Heart left ventricle (tissue), 13 donors: ENCODE measurements around the gene CCNYL1.

Experiments used
- POLR2A ChIP-seq, 2 donors: fragments of 450-650 bp; IDR thresholded peaks; one replicate each; pipeline ENCODE4 v1.6.1; 2017; ENCODE audit warnings: antibody characterized with exemption in 2 of 2, mild to moderate bottlenecking in 2 of 2, moderate library complexity in 2 of 2
- TF ChIP-seq, protein P1 (sequence below), 12 donors: fragments of 200-600 bp; sonication (generic) in 4 of 12; IDR thresholded peaks; one replicate each; pipeline versions ENCODE4 v1.5.0 to v1.8.0; 2018 to 2022; ENCODE audit warnings: antibody characterized with exemption in 12 of 12, mild to moderate bottlenecking in 5 of 12
- donor health status: ischemic (EF 13 %, LVEDD 7.1; RV severe dilation, severe dysfunction).
- donor health status: DM: no; HTN: yes; CAD: no.
- donor health status: DM: no; HTN: no; CAD: no.
- donor health status: ischemic (EF 25% LVEDD 6.9; RV normal size, moderate dysfunction).
- donor health status: ischemic (EF 25% LVEDD 5.7; RV mildly dilated, moderate dysfunction).
- donor health status: ischemic (EF 35%, LVEDD 5.7; RV mildly dilated, moderate dysfunction).
- donor health status: nonischemic (EF 11% LVEDD 7.7; RV severe dilation, severe dysfunction).
- donor health status: DM: yes; HTN: yes; CAD: no.
- donor health status: PGD.
- donor health status: ischemic (EF 29% LVEDD 5.4; RV normal size, mild dysfunction).
- donor health status: nonischemic (EF 23%, LVEDD 6.1; RV moderate dilation, normal function).

GRCh38 chr2:207681431-207681830 lies 30.0 kb upstream of the CCNYL1 start:
- TF ChIP-seq, protein P1, sequence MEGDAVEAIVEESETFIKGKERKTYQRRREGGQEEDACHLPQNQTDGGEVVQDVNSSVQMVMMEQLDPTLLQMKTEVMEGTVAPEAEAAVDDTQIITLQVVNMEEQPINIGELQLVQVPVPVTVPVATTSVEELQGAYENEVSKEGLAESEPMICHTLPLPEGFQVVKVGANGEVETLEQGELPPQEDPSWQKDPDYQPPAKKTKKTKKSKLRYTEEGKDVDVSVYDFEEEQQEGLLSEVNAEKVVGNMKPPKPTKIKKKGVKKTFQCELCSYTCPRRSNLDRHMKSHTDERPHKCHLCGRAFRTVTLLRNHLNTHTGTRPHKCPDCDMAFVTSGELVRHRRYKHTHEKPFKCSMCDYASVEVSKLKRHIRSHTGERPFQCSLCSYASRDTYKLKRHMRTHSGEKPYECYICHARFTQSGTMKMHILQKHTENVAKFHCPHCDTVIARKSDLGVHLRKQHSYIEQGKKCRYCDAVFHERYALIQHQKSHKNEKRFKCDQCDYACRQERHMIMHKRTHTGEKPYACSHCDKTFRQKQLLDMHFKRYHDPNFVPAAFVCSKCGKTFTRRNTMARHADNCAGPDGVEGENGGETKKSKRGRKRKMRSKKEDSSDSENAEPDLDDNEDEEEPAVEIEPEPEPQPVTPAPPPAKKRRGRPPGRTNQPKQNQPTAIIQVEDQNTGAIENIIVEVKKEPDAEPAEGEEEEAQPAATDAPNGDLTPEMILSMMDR (IDR thresholded peaks at IDR 0.05) = no peak
- TF ChIP-seq POLR2A (IDR thresholded peaks at IDR 0.05) = no peak
